Measurements from ENCODE around the gene PRCD.
"Not testable (repeated sequence)": the region's sequence is repeated elsewhere in the genome, so short reads cannot be mapped to it uniquely, and the experiment has no call there.

The PRCD gene

DNA sequence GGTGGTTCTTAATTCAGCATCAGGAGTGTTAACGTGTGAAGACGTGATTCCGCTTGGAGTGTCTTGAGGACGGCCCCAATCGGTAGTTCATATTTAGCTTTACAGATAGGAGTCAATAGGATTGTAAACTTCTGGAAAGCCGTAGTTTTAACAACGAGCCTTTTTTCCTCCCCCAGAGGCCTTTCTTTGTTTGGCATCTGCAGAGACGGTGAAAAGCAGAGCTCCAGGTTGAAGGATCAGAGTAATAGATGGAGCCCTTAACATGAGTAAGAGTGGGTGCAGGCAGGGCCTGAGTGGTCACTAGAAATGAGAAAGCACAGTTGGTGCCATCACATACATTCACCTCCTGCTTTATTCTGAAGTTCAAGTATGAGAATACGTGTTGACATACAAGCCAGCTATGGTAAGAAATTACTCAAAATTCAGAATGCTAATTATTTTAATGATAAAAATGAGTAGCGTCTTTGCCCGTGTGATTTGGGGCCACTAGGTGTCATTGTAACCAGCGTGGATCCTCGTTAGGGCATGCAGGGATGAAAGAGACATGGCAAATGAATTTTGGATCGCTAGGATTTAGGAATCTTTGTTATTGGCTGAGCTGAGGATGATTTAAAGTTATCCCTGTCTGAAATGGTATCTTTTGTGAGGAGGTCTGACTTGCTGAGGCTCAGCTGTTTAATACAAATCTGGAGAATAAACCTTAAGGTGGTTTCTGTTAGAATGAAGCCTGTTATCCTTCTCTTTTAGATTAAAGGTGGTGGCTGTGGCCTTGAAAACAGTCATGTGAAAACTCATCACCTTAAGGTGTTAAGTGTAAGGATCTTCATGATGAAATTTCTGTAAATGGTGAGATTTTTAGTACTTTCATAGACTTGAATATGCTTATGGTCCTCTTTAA lies 18.6 kb downstream of the PRCD start:
- DNase-seq, result peak; percentile 8

DNA sequence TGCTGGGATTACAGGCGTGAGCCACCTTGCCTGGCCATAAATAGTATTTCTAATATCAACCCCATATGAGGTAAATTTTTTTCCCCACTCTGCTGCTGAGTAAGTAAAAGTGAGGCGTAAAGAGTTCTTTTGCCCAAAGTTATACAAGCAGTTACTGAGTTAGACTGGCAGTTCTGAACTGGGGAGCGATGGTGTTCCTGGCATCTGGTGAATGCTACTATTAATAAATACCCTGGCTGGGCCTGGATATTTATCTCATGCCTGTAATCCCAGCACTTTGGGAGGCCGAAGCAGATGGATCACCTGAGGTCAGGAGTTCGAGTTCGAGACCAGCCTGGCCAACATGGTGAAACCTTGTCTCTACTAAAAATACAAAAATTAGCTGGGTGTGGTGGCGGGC lies 19.6 kb downstream of the PRCD start:
- DNase-seq, result not testable (repeated sequence)

DNA sequence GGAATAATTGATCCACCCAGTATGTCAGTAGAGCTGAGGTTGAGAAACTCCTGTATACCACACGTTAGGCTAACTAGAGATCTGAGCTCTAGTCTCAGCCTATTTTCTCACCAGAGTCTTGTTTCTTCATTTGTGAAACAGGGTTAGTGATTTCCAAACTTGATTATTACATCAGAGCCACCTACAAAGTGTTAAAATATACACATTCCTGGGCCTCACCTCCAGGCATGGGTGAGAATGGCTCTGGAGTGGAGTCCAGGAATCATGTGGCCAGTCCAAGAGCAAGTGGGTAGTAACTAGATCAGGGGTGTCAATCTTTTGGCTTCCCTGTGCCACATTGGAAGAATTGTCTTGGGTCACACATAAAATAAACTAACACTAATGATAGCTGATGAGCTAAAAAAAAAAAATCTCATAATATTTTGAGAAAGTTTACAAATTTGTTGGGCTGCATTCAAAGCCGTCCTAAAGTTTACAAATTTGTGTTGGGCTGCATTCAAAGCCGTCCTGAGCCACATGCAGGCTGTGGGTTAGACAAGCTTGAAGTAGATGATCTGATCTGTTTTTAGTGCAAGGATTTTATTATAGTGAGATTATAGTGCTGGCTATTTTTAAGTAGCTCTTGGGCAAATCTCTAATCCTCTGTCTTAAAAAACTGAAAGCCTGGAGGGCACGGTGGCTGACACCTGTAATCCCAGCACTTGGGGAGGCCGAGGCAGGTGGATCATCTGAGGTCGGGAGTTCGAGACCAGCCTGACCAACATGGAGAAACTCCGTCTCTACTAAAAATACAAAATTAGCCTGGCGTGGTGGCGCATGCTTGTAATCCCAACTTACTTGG lies 20.4 kb downstream of the PRCD start:
- no peak for DNase-seq

DNA sequence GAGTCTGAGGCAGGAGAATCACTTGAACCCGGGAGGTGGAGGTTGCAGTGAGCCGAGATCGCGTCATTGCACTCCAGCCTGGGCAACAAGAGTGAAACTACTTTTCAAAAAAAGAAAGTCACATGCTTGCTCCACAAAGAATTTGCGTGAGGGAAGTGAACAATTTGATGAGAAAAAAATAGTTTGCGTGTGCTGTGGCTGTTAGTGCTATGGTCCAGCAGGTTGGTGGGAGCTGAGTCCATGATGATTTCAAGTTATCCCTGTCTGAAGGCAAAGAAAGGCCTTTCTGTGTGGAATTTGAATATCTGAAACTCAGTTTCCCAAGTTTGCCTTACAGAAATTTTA lies 21.0 kb downstream of the PRCD start:
- no peak for DNase-seq

DNA sequence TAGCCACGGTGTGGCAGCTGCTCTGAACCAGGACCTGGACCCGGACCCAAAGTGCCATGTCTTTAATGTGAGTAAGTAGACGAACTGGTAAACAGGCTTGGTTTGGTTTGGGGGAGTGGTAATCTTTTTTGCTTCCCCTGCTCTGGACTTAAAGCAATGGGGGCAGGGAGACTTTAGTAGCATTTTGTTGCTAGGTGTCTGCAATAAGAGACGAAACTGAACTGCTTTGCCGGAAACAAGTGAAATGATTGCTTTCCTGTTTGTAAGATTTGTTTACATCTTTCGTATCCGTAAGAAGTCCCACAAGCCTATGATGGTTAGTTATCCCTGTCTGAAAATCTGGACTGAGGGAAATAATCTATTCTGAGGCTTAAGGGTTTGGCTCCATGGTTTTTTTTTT lies 21.5 kb downstream of the PRCD start:
- DNase-seq, result no peak

DNA sequence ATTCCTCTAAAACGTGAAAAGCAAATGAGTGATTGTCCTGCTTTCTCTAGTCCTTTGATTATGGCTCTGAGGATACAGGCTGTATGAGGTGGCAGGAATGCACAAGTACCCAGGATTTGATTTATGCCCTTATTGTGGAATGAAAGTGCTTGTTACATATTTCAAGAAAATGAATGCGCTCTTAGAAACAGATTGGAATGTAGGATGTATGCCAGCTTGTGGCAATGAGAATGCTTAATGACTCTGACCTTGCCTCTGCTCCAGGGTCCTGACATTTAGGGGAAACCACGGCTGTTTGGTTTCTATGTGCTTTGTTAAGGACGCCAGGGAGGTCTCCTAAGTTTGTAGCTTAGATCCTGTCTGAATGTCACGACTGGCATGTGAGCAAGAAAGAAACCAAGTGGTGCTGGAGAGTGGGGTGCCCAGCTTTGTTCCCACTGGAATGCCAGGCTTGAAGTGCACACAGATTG lies 22.0 kb downstream of the PRCD start:
- DNase-seq, result no peak

DNA sequence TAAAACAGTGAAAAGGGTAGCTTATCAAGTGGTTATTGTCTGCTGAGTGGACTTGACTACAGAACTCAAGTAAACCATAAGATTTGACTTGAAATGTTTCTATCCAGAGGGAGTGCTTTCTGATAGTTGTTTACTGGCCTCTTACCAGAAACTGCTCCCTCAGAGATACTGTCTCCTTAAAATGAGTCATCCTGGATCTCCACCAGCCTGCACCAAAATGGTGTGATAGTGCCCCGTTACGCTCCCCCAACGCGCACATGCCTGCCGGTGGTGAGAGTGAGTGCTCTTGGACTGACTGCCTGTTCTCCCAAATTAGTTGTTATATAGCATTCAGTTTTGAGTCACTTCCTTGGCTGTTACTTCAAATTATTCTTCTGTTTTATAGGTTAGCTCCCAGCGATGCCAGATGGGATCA lies 22.9 kb downstream of the PRCD start:
- DNase-seq, result no peak

DNA sequence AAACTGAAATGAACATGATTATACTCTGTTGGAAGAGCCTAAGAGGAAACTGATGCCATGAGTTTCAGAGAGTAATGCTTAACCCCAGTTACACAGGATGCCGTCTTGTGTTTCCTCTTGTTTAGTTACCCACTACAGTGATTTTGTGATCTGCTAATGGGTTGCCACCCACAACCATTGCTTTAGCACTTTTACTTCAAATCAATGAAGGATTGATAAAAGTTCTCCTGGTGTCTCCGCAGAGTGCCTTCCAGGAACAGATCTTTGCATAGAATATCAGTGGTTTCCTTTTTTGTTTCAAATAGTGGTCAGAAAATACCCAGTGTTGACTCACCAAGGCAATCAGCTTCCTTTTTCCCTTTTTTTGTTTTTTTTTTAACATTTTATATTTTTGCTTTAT lies 23.5 kb downstream of the PRCD start:
- DNase-seq, result not testable (repeated sequence)

DNA sequence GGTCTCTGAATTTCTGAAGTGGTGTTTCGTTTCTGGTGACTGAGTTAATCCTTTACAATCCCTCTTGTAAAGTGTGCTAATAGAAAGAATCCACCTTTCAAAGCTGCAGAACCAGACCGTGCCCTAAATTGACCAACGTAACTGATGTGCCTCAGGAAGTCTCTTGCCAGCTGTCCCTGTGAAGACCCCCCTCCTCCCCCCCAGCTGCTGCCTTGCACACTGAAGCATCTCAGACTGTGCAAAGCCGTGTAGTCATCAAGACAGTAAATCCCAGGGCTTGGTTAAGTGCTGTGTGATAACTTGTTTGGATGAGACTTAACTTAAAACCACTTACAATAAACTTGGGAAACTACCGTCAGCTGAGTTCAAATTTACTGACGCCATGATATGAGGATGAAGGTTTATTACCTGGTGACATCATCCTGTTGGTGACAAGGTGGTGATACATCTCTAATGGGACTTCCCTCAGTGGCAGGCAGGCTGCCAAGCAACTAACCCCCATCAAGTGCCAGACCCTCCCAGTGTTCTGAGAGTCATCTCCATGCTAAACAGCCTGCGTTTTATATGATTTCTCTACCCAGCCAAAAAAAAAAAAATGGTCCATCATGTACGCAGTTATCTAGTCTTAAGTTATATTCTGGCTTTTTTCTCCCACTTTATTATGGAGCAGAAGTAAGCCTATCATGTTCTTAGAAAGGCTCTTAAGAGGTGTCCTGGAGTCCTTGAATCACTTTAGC lies 25.3 kb downstream of the PRCD start:
- DNase-seq, result not testable (repeated sequence)

DNA sequence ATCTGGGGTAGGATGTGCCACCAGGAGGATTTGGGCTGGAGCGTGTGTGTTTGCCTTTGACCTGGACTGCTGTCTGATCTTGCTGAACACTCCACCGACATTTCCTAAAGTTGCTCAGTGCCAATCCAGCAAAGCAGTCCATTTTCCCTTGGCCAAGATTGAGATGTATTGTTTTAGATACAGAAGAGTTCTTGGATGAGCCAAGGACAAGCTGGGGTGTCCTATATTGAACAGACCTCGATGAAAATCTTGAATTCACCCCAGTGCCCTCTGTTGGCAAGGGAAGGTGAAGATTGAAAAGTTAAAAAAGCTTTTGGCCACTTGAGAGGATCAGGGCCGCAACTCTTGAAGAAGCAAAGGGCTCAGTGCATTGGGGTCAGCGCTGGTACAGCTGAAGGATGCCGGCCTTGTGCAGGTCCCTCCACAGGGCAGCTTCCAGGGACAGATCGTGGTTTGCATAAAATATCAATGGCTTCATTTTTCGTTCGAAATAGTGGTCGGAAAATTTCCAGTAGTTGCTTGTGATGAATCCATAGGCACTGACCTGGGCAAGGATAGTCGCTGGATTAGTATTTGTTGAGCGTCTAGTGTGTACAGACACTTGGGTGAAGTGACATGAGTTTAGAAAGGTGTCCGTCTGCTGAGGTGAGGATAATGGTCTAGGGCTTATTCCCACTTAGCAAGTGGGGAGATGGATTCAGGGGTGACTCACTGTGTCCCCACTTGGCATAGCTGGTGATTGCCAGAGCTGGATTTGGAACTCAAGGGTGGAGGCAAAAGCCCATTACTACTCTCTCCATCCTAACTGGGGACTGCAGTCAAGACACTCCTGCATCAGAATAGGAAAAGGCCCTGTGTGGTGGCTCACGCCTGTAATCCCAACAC lies 26.1 kb downstream of the PRCD start:
- DNase-seq, result no peak

DNA sequence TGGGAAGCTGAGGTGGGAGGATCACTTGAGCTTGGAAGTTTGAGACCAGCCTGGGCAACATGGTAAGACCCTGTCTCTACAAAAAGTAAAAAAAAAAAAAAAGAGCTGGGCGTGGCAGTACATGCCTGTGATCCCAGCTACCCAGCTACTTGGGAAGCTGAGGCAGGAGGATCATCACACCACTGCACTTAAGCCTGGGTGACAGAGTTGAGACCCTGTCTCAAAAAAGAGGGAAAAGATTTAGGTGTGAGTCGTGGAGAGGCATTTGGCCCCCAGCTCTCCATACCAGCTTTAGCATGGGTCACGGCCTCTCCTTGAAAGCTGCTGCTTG lies 26.7 kb downstream of the PRCD start:
- DNase-seq, result no peak

DNA sequence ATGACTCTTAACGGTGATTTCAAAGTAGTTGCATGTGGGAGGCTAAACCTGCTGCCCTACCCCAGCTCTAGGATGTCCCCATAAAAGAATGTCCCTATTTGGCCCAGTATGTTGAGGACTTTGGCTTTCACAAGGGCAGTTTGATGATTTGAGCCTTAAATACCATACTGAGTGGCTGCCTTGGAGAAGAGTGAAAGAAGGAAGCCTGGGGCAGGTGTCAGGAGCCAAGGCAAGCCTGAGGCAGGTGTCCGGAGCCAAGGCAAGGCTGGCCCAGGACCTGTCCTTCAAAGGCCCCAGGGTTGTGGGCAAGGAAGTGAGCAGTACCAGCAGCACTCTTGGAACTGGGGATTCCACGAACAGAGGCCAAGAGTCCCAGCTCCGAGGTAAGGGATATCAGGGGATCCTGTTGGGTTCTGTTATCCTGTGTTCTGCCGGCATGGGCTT lies 27.2 kb downstream of the PRCD start:
- no peak for DNase-seq

DNA sequence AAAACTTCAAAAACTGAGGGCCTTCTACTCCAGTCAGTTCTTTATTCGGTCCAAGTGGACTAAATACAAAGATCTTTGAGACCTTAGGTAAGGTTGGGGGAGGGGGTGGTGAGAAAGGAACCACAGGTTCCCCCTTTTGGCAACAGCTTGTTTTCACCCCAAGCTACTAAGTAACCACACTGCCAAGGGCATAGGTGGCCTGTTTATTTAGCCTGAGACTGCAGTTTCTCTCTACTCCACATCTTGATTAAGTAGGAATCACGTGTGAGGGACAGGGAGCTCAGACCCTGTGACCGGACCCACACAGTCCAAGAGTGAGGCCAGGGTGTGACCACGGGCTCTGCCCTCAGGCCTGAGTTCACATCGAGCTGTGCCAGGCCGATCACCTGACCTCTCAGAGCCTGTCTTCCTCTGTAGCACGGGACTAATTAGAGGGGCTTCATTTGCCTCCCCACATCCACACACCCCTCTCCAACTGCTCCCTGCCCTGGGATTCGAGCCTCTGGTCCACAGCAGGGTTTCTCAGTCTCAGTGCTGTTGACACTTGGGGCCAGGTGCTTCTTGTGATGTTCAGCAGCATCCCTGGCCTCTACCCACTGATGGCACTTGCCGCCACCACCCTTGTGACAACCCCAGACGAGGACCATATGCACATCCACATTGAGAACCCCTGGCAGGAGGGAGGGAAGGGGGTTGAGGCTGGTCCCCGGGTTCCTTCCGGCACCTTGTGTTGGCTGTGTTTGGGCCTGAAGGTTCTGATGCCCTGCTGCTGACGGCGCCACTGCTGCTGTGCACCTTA lies 28.0 kb downstream of the PRCD start:
- DNase-seq, result no peak

DNA sequence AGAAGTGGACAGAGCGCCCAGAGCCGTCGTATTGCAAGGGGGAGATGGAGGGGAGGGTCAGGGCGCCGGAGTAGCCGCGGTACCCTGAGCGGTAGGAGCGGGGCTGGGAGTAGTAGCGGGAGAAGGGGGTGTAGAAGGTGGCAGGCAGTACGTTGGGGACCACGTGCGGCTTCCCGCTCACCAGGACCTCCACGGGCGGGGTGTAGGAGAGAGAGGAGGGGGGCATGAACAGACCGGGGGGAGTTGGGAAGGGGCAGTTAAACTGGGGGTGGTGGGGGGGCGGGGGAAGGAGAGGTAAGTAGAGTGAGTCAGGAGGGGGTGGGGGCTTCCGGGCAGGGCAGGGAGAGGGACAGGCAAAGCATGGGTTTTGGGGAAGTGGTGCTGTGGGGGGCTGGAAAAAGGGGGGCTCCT lies 29.0 kb downstream of the PRCD start:
- no peak for DNase-seq

DNA sequence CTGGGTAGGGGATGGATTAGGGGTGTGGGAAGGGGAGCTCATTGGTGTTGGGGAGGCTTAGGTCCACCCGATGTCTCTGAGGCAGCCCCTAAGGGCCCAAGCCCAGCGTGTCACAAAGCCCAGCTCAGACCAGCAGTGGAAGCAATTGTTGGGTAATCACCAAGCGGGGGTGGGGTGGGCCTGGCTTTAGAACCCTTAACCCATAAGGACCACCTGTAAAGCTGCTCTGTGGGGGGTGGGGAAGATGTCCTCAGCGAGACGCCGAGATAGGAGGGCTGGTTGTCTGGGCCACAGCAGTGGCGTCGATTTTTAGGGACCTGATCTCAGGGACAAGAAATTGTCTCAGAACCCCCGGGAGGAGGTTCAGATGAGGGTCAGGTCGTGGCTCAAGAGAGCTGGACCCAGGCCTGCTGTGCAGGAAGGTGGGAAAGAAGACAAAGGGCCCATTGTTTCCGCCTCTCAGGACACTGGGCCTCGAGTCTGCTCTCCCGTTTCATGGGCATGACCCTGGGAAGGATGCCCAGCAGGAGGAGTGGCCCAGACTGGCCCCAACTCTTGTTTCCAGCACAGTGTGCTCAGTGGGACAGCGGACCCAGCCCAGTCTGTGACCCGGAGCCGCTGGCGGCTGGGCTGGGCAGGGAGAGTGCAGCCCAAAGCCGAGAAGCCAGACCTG lies 29.9 kb downstream of the PRCD start:
- DNase-seq, result no peak

DNA sequence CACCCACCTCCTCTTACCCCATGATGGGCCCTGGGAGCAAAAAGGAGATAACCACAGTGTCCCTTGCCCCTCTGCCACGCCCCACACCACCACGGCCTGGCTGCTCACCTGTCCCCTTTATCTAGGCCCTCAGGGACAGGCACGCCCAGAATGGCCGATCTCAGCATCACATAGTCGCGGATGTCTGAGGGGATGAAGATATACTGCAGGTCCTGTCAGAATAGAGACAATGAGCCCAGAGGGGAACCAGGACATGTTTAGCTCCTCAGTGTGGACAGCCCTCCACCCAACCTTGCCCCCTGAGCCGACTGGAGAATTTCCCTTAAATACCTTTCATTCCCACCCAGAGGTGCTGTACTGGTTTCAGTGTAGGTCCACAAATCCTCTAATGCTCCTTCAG lies 30.6 kb downstream of the PRCD start:
- no peak for DNase-seq

DNA sequence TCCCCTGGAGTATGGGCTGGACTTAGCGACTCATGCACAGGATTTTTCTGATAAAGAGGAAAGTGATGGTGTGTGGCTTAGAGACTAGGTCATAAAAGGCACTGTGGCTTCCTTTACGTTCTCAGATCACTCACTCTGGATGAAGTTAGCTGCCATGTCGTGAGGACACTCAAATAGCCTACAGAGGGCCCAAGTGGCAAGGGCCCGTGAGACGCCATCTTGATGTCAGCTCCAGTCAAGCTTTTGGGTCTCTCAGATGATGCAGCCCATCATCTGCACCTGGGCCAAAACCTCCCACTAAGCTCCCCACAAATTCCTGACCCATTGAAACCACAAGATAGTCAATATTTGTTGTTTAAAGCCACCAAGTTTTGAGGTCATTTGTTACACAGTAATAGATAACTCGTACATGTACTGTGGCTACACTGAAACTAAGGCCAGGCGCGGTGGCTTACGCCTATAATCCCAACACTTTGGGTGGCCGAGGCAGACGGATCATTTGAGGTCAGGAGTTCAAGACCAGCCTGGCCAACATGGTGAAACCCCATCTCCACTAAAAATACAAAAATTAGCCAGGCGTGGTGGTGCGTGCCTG lies 31.1 kb downstream of the PRCD start:
- no peak for DNase-seq

DNA sequence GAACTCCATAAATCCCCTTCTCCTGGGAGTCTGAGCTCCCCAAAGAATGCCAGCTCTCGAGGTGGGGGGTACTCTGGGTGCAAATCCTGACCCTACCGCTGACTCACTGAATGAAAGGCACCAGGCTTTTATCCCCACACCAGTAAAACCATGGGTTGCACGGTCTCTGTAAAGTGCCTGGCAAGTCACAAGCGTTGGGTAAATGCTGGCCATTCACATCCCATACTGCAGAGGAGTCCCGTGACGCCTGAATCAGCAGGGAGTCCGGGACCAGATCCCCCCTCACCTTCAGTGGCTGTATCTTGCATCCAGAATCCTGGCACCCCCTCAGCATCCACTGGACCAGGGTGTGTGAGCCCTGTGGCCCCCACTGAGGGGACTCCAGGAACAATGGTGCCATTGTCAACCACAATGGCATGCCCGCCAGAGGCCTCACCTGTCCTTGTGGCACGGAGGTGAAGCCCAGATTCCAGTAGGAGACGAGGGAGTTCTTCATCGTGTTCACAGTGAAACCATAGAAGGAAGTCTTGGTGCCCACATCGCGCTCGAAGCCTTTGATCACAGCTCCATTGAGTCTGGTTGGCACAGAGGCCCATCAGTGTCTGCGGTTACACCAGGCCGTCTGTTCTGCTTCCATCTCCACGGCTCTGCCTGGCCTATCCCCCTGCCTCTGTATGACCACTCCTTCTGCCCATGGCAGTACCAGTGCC lies 32.5 kb downstream of the PRCD start:
- no peak for DNase-seq

DNA sequence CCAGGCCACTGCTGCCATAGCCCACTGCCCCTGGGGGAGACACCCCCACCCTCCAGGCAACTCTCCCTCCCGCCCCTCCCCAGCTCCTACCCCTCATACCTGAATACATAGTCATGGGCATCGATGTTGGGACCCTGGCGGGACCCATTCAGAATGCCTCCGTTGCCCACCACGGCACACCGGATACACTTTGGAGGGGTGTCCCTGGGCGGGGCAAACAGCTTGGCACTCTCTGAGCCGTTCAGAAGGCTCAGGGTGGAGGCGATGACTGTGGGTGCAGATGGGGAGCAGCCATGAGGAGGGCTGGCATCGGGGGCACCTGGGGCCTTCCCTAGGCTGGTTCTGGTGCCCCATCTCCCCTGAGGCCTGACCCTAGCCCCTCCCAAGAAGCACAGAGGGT lies 33.3 kb downstream of the PRCD start:
- no peak for DNase-seq

DNA sequence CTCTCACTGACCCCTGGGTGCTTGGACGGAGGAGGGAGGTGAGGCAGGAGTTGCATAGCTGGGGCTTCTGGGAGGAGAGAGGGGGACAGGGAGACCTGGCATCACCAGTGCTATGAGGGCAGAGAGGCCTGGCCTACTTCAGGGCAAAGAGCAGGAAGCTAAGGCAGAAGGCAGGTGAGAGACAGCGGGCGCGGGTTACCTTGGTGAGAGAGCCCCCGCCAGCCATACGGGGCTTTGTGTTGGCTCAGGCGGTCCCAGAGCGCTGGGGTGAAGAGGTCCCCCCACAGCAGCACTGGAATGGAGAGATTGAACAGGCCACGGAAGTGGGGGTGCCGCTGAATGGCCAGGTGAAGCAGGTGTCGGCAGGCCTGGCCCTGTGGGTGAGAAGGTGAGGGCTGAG lies 34.3 kb downstream of the PRCD start:
- DNase-seq, result no peak

All from NCI-H2029 treated with DMSO at 0.1 percent for 48 hours (cell line).